Mucosa of gallbladder (tissue), 1 donor: ENCODE results near the gene ANKS6. TPM values are rescaled to one million over a fixed set of nuclear protein-coding genes. Genes with fewer than 3 reads are reported as not detected.
"Not testable (repeated sequence)": the region's sequence is repeated elsewhere in the genome, so short reads cannot be mapped to it uniquely, and the experiment has no call there.

Experiments
- DNase-seq: peaks from one replicate; pipeline ENCODE4 v3.0.0-alpha.2; 2020; ENCODE audit warnings: low spot score
- total RNA-seq: library from RNA; stranded (reverse); gene quantifications from one replicate; pipeline ENCODE4 v1.2.1, GENCODE V29; 2021
- donor health status: DM: no; HTN: no; CAD: no.

Gene ANKS6
- total RNA-seq, 1 donor from 2014 or later = 22.6 TPM

GRCh38 chr9:98702835-98703380, 93.4 kb downstream of the ANKS6 start:
- no peak for DNase-seq

GRCh38 chr9:98702340-98702739, 94.0 kb downstream of the ANKS6 start:
- DNase-seq = no peak

GRCh38 chr9:98701576-98701975, 94.8 kb downstream of the ANKS6 start:
- no peak for DNase-seq

GRCh38 chr9:98700801-98701200, 95.6 kb downstream of the ANKS6 start:
- no peak for DNase-seq

GRCh38 chr9:98698856-98699255, 97.5 kb downstream of the ANKS6 start:
- no peak for DNase-seq

- no peak for DNase-seq
Observed at GRCh38 chr9:98694943-98695342, 101.4 kb downstream of the ANKS6 start.

- DNase-seq = no peak
Observed at GRCh38 chr9:98692392-98692791, 104.0 kb downstream of the ANKS6 start.

- DNase-seq = no peak
Observed at GRCh38 chr9:98691890-98692289, 104.5 kb downstream of the ANKS6 start.

GRCh38 chr9:98690686-98691085, 105.7 kb downstream of the ANKS6 start:
- DNase-seq = no peak

- no peak for DNase-seq
Observed at GRCh38 chr9:98688710-98689495, 107.5 kb downstream of the ANKS6 start.

GRCh38 chr9:98687911-98688310, 108.4 kb downstream of the ANKS6 start:
- DNase-seq = no peak

GRCh38 chr9:98686961-98687855, 109.1 kb downstream of the ANKS6 start:
- no peak for DNase-seq

GRCh38 chr9:98684816-98685215, 111.5 kb downstream of the ANKS6 start:
- DNase-seq = not testable (repeated sequence)

Other genes starting within 250 kb of the ANKS6 start
- 0.29 TPM for gene GABBR2, start 87.6 kb downstream of the ANKS6 start, total RNA-seq
- 28.6 TPM for gene GALNT12, start 11.1 kb upstream of the ANKS6 start, total RNA-seq
- gene COL15A1, start 147.4 kb upstream of the ANKS6 start, total RNA-seq = 46.2 TPM